GM12874 (cell line): Measurements from ENCODE around the gene NIN.

Experiments used
- TF ChIP-seq, protein P1 (sequence below): IDR thresholded peaks from 2 replicates; pipeline ENCODE4 v1.5.1; 2011; ENCODE audit warnings: low read depth, mild to moderate bottlenecking, control low read depth, low read length, moderate library complexity; ENCODE audit not compliant: insufficient read depth

NIN gene

DNA sequence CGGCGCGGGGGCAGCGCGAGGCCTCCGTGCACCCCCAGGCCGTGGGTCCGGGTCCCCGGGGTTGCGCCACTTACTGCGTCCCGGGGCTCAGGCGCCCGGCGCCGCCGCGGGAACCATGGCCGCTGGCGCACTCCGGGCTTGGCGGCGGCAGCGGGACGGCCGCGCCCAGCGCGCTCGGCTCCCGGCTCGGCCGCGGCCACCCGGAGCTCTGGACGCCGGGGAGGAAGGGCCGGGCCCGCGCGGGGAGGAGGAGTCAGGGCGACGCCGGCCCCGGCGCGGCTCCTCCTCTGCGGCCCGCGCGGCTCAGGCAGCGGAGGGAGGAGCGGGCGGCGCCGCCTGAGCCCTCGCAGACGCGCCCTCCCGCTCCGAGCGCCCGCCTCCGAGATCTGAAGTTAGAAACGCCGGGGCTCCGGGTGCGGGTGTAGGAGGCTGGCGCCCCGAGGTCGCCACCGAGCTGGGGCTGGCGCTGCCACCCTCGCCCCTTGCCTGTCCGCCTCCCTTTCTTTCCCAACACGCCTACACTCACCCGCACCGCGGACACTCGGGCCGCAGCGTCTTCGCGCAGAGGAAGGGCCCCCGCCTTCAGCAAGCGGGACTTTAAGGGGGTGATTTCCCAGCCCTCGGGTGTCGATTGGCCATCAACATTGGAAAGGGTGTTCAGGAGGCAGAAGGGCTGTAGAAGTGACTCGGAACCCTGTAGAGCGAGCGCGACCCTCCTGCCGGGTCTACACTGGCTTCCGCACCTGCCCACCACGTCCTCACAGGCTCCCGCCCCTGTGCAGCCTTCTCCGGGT lies at the start of gene NIN:
Gene NIN (minus strand): TSS at position 231 of the 794 bp plus-strand sequence. CDS start 9,106 bp downstream, outside the sequence.
- TF ChIP-seq, protein P1, sequence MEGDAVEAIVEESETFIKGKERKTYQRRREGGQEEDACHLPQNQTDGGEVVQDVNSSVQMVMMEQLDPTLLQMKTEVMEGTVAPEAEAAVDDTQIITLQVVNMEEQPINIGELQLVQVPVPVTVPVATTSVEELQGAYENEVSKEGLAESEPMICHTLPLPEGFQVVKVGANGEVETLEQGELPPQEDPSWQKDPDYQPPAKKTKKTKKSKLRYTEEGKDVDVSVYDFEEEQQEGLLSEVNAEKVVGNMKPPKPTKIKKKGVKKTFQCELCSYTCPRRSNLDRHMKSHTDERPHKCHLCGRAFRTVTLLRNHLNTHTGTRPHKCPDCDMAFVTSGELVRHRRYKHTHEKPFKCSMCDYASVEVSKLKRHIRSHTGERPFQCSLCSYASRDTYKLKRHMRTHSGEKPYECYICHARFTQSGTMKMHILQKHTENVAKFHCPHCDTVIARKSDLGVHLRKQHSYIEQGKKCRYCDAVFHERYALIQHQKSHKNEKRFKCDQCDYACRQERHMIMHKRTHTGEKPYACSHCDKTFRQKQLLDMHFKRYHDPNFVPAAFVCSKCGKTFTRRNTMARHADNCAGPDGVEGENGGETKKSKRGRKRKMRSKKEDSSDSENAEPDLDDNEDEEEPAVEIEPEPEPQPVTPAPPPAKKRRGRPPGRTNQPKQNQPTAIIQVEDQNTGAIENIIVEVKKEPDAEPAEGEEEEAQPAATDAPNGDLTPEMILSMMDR: no peak

DNA sequence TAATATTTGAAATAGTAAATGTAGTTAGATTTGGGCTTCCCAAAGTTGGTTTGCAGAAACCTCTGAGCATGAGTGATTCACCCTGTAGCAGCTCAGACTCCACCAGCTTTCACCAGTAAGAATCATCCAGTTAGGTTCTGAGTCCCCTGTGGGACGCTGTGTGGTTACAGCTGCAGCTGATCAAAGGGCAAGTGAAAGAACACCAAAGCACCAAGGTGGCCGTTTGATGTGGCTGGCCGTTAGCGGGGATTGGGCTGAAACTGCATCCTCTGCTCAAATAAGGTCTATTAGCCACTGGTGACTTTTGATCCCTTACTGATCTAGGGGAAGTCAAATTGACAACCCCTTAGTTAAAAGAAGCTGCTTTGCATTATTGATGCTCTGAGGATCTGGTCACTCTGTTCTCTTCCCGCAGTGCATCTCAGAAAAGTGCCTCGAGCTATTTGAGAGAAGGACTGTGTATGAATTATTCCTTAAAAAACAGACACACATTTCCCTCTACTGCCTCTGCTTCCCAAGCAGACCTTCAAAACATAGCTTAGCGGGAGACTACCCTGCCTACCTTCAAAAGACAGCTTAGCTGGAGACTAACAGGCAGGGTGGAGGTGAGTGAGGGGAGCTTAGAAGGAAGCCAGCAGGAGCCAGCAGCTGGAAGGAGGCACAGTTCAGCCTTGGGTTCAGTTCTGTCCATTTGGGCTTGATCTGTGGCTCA lies 44.6 kb upstream of the NIN start:
- TF ChIP-seq, protein P1: no peak

- TF ChIP-seq, protein P1: no peak
These were observed 43.8 kb upstream of the NIN start for GRCh38 chr14:50874757-50875156.

GRCh38 chr14:50871914-50872732 lies 41.2 kb upstream of the NIN start, which contains the start of gene ABHD12B:
Gene ABHD12B (plus strand): TSS chr14:50872053. CDS start chr14:50872175, 122 bp downstream.
- TF ChIP-seq, protein P1: no peak

GRCh38 chr14:50871228-50871627 lies 40.3 kb upstream of the NIN start:
- TF ChIP-seq, protein P1: no peak

GRCh38 chr14:50865391-50866076 lies 34.6 kb upstream of the NIN start:
- TF ChIP-seq, protein P1: no peak
